ENCODE results near the gene MED10. TPM values are rescaled to one million over a fixed set of nuclear protein-coding genes. Genes with fewer than 3 reads are reported as not detected.

MED10 gene
- total RNA-seq, 1 experiment from 2014 or later, result 19.6 TPM

- Histone ChIP-seq H3K27ac (ENCODE audit: low read length) (no peak overlapping the region), H3K36me3 (ENCODE audit: insufficient read depth, low read length) (no peaks in the 10 kb centered on the region), H3K4me2 (ENCODE audit: low read depth, low read length, poor library complexity, severe bottlenecking) (no peak overlapping the region), H3K9ac (ENCODE audit: low read length) (no peak overlapping the region), H3K4me1 (ENCODE audit: low read length) (peaks cover 7% of the 10 kb centered on the region), H3K27me3 (ENCODE audit: low read length) (no peaks in the 10 kb centered on the region), H4K20me1 (ENCODE audit: insufficient read depth, low read depth, low read length) (no peaks in the 10 kb centered on the region), H3K79me2 (ENCODE audit: low read length) (no peaks in the 10 kb centered on the region), H3K9me2 (replicated peaks; ENCODE audit: insufficient read depth, low read length) (no peaks in the 10 kb centered on the region), H2AFZ (ENCODE audit: low read length) (no peak overlapping the region), H3K4me3 (ENCODE audit: low read length) (no peak overlapping the region), H3K9me3 (ENCODE audit: low read length) (no peaks in the 10 kb centered on the region)
- no peak for DNase-seq
Observed at GRCh38 chr5:6404129-6404528, 25.8 kb upstream of the MED10 start.

- no peak overlapping the region for H3K27ac ChIP-seq (ENCODE audit: low read length)
- H3K4me2 ChIP-seq (ENCODE audit: low read depth, low read length, poor library complexity, severe bottlenecking), result no peak overlapping the region
- H3K27me3 ChIP-seq (ENCODE audit: low read length), result no peaks in the 10 kb centered on the region
- H3K36me3 ChIP-seq (ENCODE audit: insufficient read depth, low read length), result no peaks in the 10 kb centered on the region
- H3K4me3 ChIP-seq (ENCODE audit: low read length), result no peak overlapping the region
- H4K20me1 ChIP-seq (ENCODE audit: insufficient read depth, low read depth, low read length), result no peaks in the 10 kb centered on the region
- no peak for DNase-seq
- H3K79me2 ChIP-seq (ENCODE audit: low read length), result no peaks in the 10 kb centered on the region
- H3K9me3 ChIP-seq (ENCODE audit: low read length), result no peaks in the 10 kb centered on the region
- peaks cover 7% of the 10 kb centered on the region for H3K4me1 ChIP-seq (ENCODE audit: low read length)
- no peak overlapping the region for H3K9ac ChIP-seq (ENCODE audit: low read length)
- no peak overlapping the region for H2AFZ ChIP-seq (ENCODE audit: low read length)
- no peaks in the 10 kb centered on the region for H3K9me2 ChIP-seq (replicated peaks; ENCODE audit: insufficient read depth, low read length)
Observed at GRCh38 chr5:6403416-6403815, 25.1 kb upstream of the MED10 start.

GRCh38 chr5:6402939-6403338 lies 24.6 kb upstream of the MED10 start:
- Histone ChIP-seq H3K4me3 (ENCODE audit: low read length) (no peak overlapping the region), H3K27ac (ENCODE audit: low read length) (no peak overlapping the region), H3K27me3 (ENCODE audit: low read length) (no peaks in the 10 kb centered on the region), H4K20me1 (ENCODE audit: insufficient read depth, low read depth, low read length) (no peaks in the 10 kb centered on the region), H3K9ac (ENCODE audit: low read length) (no peak overlapping the region), H3K4me2 (ENCODE audit: low read depth, low read length, poor library complexity, severe bottlenecking) (no peak overlapping the region), H3K4me1 (ENCODE audit: low read length) (peaks cover 7% of the 10 kb centered on the region), H3K79me2 (ENCODE audit: low read length) (no peaks in the 10 kb centered on the region), H3K9me3 (ENCODE audit: low read length) (no peaks in the 10 kb centered on the region), H3K36me3 (ENCODE audit: insufficient read depth, low read length) (no peaks in the 10 kb centered on the region), H2AFZ (ENCODE audit: low read length) (no peak overlapping the region), H3K9me2 (replicated peaks; ENCODE audit: insufficient read depth, low read length) (no peaks in the 10 kb centered on the region)
- DNase-seq, result peak; percentile 48

GRCh38 chr5:6401410-6401809 lies 23.1 kb upstream of the MED10 start:
- Histone ChIP-seq H3K9me2 (replicated peaks; ENCODE audit: insufficient read depth, low read length) (no peaks in the 10 kb centered on the region), H3K79me2 (ENCODE audit: low read length) (no peaks in the 10 kb centered on the region), H3K9ac (ENCODE audit: low read length) (no peak overlapping the region), H2AFZ (ENCODE audit: low read length) (no peak overlapping the region), H3K4me2 (ENCODE audit: low read depth, low read length, poor library complexity, severe bottlenecking) (no peak overlapping the region), H3K4me1 (ENCODE audit: low read length) (peaks cover 7% of the 10 kb centered on the region), H3K4me3 (ENCODE audit: low read length) (no peak overlapping the region), H4K20me1 (ENCODE audit: insufficient read depth, low read depth, low read length) (no peaks in the 10 kb centered on the region), H3K27me3 (ENCODE audit: low read length) (no peaks in the 10 kb centered on the region), H3K36me3 (ENCODE audit: insufficient read depth, low read length) (no peaks in the 10 kb centered on the region), H3K9me3 (ENCODE audit: low read length) (no peaks in the 10 kb centered on the region), H3K27ac (ENCODE audit: low read length) (no peak overlapping the region)
- no peak for DNase-seq

GRCh38 chr5:6399980-6400910 lies 21.9 kb upstream of the MED10 start:
- H2AFZ ChIP-seq (ENCODE audit: low read length), result no peak overlapping the region
- H3K36me3 ChIP-seq (ENCODE audit: insufficient read depth, low read length), result no peaks in the 10 kb centered on the region
- H3K27ac ChIP-seq (ENCODE audit: low read length), result no peak overlapping the region
- H3K4me2 ChIP-seq (ENCODE audit: low read depth, low read length, poor library complexity, severe bottlenecking), result no peak overlapping the region
- H3K9me3 ChIP-seq (ENCODE audit: low read length), result no peaks in the 10 kb centered on the region
- H3K9ac ChIP-seq (ENCODE audit: low read length), result no peak overlapping the region
- peaks cover 7% of the 10 kb centered on the region for H3K4me1 ChIP-seq (ENCODE audit: low read length)
- no peak overlapping the region for H3K4me3 ChIP-seq (ENCODE audit: low read length)
- no peak for DNase-seq
- no peaks in the 10 kb centered on the region for H3K79me2 ChIP-seq (ENCODE audit: low read length)
- no peaks in the 10 kb centered on the region for H3K9me2 ChIP-seq (replicated peaks; ENCODE audit: insufficient read depth, low read length)
- H3K27me3 ChIP-seq (ENCODE audit: low read length), result no peaks in the 10 kb centered on the region
- H4K20me1 ChIP-seq (ENCODE audit: insufficient read depth, low read depth, low read length), result no peaks in the 10 kb centered on the region

GRCh38 chr5:6398570-6399230 lies 20.4 kb upstream of the MED10 start:
- Histone ChIP-seq H3K9ac (ENCODE audit: low read length) (no peak overlapping the region), H3K4me2 (ENCODE audit: low read depth, low read length, poor library complexity, severe bottlenecking) (no peak overlapping the region), H3K27me3 (ENCODE audit: low read length) (no peaks in the 10 kb centered on the region)

GRCh38 chr5:6397536-6398269 lies 19.4 kb upstream of the MED10 start:
- Histone ChIP-seq H3K79me2 (ENCODE audit: low read length) (no peaks in the 10 kb centered on the region), H3K36me3 (ENCODE audit: insufficient read depth, low read length) (no peaks in the 10 kb centered on the region), H3K4me2 (ENCODE audit: low read depth, low read length, poor library complexity, severe bottlenecking) (no peak overlapping the region), H3K27me3 (ENCODE audit: low read length) (no peaks in the 10 kb centered on the region), H2AFZ (ENCODE audit: low read length) (no peak overlapping the region), H3K4me3 (ENCODE audit: low read length) (no peak overlapping the region), H3K9ac (ENCODE audit: low read length) (no peak overlapping the region), H3K4me1 (ENCODE audit: low read length) (peaks cover under 1% of the 10 kb centered on the region; the same call in 1 of the 2 replicates), H4K20me1 (ENCODE audit: insufficient read depth, low read depth, low read length) (no peaks in the 10 kb centered on the region), H3K27ac (ENCODE audit: low read length) (no peak overlapping the region), H3K9me3 (ENCODE audit: low read length) (no peaks in the 10 kb centered on the region), H3K9me2 (replicated peaks; ENCODE audit: insufficient read depth, low read length) (no peaks in the 10 kb centered on the region)
- DNase-seq, result no peak

More at GRCh38 chr5:6398570-6399230, 20.4 kb upstream of the MED10 start:
- H3K4me3 ChIP-seq (ENCODE audit: low read length), result no peak overlapping the region
- no peak overlapping the region for H2AFZ ChIP-seq (ENCODE audit: low read length)
- no peak for DNase-seq
- H3K9me3 ChIP-seq (ENCODE audit: low read length), result no peaks in the 10 kb centered on the region
- no peaks in the 10 kb centered on the region for H3K36me3 ChIP-seq (ENCODE audit: insufficient read depth, low read length)
- H3K9me2 ChIP-seq (replicated peaks; ENCODE audit: insufficient read depth, low read length), result no peaks in the 10 kb centered on the region
- no peak overlapping the region for H3K27ac ChIP-seq (ENCODE audit: low read length)
- H3K4me1 ChIP-seq (ENCODE audit: low read length), result peaks cover 7% of the 10 kb centered on the region
- H4K20me1 ChIP-seq (ENCODE audit: insufficient read depth, low read depth, low read length), result no peaks in the 10 kb centered on the region
- no peaks in the 10 kb centered on the region for H3K79me2 ChIP-seq (ENCODE audit: low read length)
